A673 (cell line): ENCODE results near the gene C2orf81.

Source experiments
- CTCF ChIP-seq: fragments of 300-800, 200-600 bp; sonication (generic); conservative IDR thresholded peaks from 2 replicates; pipeline ENCODE4 v1.5.1; 2017; ENCODE audit warnings: low read depth, mild to moderate bottlenecking, antibody characterized with exemption, low read length, moderate library complexity, mixed read lengths
- EZH2 ChIP-seq: fragments of 200-600 bp; sonication (generic); IDR thresholded peaks from 2 replicates; pipeline ENCODE4 v1.6.1; 2017; ENCODE audit warnings: borderline replicate concordance, low read depth, mild to moderate bottlenecking, mixed read lengths, antibody characterized with exemption, low read length; ENCODE audit not compliant: poor library complexity, severe bottlenecking

GRCh38 chr2:74369976-74370375 lies 51.4 kb downstream of the C2orf81 start:
- no peak for TF ChIP-seq CTCF
- no peak for TF ChIP-seq EZH2
